OCI-LY1 (cell line): ENCODE results near the gene IGF1R.

ENCODE experiments used
- CTCF ChIP-seq: fragments of 200-600 bp; sonication (generic), shearing (Covaris generic); IDR thresholded peaks from 2 replicates; pipeline ENCODE4 v1.5.1; 2017; ENCODE audit warnings: mild to moderate bottlenecking, antibody characterized with exemption, low read length, moderate library complexity, mixed read lengths
- EZH2 ChIP-seq: fragments of 200-600 bp; sonication (generic), shearing (Covaris generic); IDR thresholded peaks from 2 replicates; pipeline ENCODE4 v1.8.0; 2017; ENCODE audit warnings: borderline replicate concordance, mixed run types, mild to moderate bottlenecking, antibody characterized with exemption, low read length, moderate library complexity, mixed read lengths

- TF ChIP-seq CTCF = no peak
- no peak for TF ChIP-seq EZH2
These were observed 259.7 kb downstream of the IGF1R start for GRCh38 chr15:98907927-98908471.
